GM18873 (cell line): ENCODE measurements around the gene SNX20.

Experiments used
- ATAC-seq: cut with Tn5 transposase; IDR thresholded peaks from one replicate; pipeline ENCODE4 v1.9.1; 2021; ENCODE audit warnings: mild to moderate bottlenecking, moderate library complexity, moderate number of reproducible peaks; ENCODE audit not compliant: unreplicated experiment, low FRiP score

SNX20 gene

DNA sequence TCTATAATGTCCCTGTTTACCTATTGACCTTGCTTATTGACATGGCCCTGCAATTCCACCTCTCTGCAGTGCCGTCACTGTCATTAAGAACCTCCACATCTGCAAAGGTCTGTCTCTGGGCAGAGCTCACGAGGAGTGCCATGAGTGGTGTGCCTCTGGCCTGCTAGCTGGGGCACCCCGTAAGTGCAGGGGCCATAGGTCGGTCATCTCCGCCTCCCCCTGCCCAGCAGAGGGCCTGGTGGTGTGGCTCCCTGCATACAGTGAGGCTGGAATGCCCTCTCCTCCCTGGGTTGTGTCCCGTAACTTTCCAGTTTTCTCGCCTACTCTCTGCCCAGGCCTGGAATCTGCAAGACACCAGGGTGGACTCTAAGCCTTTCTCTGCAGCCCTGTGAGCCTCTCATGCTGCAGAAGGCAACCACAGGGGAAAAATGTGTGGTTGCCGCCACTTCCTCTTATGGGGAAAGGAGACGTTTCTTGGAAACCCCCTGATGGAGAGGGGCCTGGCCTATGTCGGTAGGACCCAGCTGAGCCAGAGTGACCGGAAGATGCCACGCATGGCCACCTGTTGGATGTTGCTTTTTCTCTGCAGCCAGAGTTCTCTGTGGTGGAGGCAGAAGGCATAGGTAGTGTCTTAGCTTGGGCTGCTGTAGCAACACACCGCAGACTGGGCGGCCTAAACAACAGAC, 2.7 kb upstream of the SNX20 start:
- ATAC-seq: peak; percentile 58

DNA sequence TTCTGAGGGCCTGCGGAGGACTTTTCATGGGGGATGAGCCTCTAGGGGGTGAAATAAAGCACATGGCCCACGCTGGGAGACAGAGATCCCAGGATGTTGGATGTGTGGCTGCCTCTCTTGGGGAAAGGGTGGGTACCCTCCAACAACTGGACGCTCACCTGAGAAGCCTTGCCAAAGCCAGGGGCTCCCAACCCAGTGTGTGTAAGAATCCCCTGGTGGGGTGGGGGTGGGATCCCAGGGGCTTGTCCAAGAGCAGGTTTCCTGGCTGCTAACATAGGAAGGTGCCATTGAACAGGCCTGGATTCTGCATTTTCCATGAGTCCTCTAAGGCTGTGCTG, 587 bp downstream of the SNX20 start:
- ATAC-seq: no peak

DNA sequence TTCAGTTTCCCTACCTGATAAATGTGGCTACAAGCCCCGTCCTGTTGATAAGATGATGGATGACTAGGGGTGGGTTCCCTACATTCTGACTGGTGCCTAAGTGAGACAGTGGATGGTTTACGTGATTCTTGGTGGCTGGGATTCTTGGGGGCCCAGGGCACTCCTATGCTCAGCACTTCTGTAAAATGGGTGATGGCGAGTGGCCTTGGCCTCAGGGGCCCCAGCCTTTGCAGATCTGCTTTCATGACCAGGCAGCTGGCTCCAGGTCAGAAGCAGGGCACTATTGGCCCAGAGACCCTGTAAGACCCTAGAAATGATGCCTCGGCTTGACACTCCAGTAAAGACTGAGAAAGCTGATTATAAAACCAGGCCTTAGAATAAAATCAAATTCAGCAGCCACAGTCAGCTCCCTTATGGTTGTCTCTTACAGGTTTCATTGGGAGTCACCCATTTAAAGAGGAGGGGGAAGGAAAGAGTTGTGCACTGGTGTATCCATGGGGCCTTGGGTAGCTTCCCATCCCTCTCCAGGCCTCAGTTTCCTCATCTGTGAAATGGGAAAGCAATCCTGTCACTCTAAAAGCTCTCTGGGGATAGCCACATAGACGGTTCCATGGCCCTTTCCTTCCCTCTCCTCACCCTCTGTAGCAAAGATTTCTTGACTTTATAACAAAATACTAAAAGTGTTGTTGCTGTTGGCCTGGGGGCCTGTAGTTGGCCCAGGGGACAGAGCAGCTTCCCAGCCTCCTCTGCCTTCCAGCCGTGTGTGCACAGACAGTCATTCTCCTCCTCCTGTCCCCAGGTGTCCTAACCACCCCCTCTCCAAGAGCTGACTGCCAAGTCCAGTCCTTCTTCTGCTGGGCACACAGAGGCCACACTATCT, 1.2 kb downstream of the SNX20 start:
- ATAC-seq: no peak

DNA sequence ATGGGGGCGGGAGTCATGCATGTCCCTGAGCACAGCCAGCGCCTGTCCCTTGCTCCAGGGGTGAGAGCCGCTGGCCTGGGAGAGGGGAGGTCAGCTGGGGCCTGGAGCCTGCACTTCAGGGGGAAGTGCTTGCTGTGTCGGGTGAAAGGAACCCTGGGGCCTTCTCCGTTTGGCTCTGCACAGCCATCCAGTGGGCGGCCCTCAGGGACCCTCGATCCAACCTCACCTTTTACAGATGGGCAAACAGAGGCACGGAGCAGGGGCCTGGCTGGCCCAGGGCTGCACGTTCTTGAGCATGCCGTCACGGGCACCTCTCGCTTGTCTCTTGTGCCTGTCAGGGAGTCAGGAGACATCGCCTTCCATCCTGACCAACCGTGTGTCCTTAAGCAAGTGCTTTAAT, 1.8 kb downstream of the SNX20 start:
- no peak for ATAC-seq

DNA sequence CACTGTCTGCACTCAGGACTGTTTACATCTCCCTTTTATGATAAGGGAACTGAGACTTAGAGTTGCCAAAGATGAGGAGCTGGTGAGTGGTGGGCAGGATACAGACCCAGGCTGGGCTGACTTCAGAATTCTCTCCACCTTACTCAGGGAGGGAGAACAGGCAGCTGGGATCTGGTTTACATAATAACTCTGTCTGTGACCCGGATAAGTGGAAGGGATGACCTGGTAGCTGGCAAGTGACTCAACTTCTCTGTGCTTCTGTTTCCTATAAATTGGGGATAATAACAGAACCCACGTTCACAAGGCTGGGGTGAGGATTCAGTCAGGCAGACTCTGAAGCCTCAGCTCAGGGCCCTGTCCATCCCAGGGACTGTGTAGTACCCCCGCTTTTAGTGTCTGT, 2.6 kb downstream of the SNX20 start:
- no peak for ATAC-seq

DNA sequence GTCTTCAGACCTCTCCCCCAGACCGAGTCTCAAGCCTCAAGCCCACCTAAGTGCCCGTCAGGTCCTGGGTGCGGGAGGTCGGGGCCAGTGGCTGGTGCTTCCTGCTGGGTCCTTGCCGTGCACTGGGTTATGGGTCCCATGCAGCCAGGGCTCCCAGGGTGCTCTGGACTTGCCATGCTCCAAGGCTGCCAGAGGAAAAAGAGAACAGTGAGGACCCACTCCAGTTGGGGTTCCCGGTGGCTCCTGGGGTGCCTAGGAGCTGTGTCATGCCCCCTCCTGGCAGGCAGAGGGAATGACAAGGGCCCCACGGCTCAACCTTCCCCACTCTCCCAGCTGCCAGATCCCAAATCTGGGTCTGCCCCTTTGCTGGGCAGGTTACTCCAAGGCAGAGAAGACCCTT, 3.8 kb downstream of the SNX20 start:
- ATAC-seq: no peak

- ATAC-seq: no peak
These were observed 4.4 kb downstream of the SNX20 start for GRCh38 chr16:50676684-50677225.

GRCh38 chr16:50675686-50676610, 5.2 kb downstream of the SNX20 start:
- no peak for ATAC-seq

- no peak for ATAC-seq
These were observed 6.3 kb downstream of the SNX20 start for GRCh38 chr16:50674831-50675230.

DNA sequence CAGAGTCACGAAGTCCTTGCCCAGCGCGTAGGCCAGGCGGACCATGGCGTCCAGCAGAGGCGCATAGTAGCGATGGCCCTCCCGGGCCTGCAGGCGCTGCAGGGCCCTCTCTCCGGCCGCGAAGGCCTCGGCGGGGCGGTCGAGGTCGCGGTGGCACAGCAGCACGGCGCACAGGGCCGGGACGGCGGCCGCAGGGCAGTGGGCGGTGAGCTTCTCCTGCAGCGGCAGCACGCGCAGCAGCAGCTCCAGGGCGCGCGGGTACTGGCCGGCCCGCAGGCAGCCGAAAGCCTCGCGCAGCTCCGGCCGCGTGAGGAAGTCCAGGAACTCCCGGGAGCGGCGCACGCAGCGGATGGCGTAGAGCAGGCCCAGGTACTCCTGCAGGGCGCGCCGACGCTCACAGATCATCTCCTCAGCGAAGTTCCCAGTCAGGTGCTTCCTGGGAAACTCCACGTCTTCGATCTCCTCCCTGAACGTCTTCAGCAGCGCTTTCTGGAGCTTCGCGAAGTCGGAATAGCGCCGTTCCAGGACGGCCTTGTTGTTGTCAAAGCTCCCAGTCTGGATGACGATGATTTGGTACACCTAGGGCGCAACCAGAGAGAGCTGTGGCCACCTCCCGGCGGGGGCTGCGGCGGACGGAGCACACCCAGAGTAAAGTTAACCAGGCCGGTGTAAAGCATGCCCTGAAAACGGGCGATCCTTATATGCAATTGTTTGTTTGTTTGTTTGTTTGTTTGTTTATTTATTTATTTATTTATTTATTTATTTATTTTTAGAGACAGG, 7.4 kb downstream of the SNX20 start:
- ATAC-seq: no peak

- ATAC-seq: no peak
These were observed 9.4 kb downstream of the SNX20 start for GRCh38 chr16:50671644-50672260.

DNA sequence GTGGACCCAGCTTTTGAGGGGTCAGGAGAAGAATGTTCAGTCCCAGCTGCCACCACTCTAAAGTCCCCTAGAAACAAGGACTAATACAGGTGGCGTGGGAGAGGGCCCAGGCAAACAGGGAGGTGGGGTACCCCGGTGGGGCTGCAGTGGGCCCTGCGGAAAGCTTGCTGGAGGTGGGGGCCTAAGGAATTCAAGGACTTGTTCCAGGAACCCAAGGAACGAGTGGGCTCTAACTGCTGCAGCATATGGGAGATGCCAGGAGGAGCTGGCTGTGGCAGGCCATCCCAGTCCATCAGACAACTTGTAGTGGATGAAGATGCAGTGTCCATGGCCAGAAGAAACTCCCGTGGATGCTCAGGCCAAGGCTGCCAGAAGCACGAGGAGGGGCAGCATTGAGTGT, 10.6 kb downstream of the SNX20 start:
- ATAC-seq: no peak

DNA sequence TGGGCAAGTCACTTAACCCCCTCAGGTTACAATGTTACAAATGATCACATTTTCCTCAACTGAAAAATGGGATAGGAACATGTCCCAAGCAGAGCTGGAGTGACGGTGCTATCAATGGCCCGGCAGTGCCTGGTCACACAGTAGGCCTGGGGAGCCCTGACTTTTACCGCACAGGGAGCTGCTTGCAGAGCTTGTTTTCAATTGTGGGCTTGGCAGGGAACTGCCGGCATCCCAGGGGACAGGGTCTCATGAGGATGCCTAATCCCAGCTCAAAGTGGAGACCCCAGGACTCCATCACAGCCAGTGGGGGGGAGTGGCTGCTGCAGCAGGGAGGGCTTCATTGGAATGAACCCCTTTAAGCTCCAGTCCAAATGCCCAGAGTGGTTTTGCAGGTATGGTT, 11.4 kb downstream of the SNX20 start:
- no peak for ATAC-seq

GRCh38 chr16:50668368-50669008, 12.6 kb downstream of the SNX20 start:
- no peak for ATAC-seq

GRCh38 chr16:50667497-50668367, 13.4 kb downstream of the SNX20 start:
- ATAC-seq: no peak

DNA sequence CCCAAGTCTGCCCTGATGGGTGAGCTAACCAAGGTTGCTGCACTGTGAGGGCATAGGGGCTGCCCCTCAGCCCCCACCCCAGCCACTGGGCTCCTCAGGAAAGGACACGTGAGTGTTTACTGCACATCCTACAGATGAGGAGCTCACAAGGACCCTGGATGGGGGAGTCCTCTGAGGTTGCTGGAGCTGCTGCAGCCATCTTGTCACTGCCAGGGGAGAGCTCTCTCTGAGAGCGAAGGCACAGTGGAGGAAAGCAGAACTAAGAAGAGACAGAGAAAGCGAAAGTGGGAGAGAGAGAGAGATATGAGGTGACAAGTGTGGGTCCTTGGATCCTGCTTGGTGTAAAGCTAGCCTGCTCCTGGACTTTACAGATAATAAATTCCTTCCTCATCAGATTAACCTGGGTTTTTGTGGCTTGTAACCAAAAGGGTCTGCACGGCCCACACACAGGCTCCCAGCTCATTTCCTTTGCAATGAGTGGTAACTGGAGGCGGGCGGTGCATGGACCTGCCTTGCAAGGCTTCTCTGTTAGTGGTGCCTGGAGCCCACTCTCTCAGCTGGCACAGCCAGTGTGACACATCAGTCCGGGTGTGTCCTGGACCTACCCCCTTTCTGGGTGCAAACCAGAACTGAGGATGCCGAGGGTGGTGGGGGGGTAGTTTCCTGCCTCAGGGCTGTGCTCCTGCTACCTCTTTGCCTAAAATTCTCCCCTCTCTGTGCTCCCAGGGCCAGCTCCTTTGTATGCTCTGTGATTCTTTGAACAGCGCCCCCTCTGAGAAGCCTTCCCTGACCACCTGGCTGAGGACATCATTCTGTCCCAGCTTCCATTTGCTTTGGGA, 14.2 kb downstream of the SNX20 start:
- ATAC-seq: no peak
